ENCODE results near the gene ASPHD2. TPM values are rescaled to one million over a fixed set of nuclear protein-coding genes. Genes with fewer than 3 reads are reported as not detected.

Gene ASPHD2
- total RNA-seq, 1 experiment from 2014 or later = 7.1 TPM

DNA sequence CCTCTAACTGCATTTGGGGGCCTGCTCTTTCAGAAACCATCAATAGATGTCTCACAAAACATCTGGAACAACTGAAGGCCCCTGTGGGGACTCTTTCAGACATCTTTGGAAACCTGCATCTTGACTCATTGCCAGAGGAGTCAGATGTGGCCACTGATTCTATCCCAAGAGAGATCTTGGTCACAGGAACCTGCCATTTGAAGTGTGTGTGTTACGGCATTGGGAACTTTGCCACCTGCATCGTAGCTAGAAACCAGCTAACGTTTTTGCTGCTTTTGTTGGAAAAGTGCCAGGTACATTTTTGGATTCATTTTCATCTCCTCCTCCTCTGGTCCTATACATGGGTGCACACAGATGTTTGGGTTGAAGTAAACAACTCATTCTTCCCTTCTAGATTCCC is 58.9 kb downstream of the ASPHD2 start:
- H3K4me3 Mint-ChIP-seq = no peak overlapping the region
- no peak overlapping the region for H2BK15ac ChIP-seq (ENCODE audit: low read depth, low read length)
- H2BK12ac ChIP-seq (ENCODE audit: insufficient read length, low read depth, low read length) = no peak overlapping the region
- no peaks in the 10 kb centered on the region; a peak in 1 of 5 replicates for H3K9me3 Mint-ChIP-seq
- H3K79me1 ChIP-seq (ENCODE audit: insufficient read depth, low read depth, low read length, poor library complexity, severe bottlenecking) = peaks cover 4% of the 10 kb centered on the region
- H2AFZ ChIP-seq (ENCODE audit: low read length) = no peak overlapping the region
- no peak overlapping the region for H3K27ac ChIP-seq (ENCODE audit: insufficient read length, low read depth, low read length)
- WGBS (ENCODE audit: extremely low coverage, insufficient read length, low lambda C conversion rate) = no CpG with 5 or more reads among the region's 3 CpGs
- no peaks in the 10 kb centered on the region for H4K20me1 ChIP-seq (ENCODE audit: control insufficient read depth, insufficient read depth, insufficient read length)
- H3K56ac ChIP-seq (ENCODE audit: insufficient read length, low read depth, low read length) = no peak overlapping the region
- H4K91ac ChIP-seq (ENCODE audit: insufficient read length, low read depth, low read length) = no peak overlapping the region
- TF ChIP-seq, protein P1, sequence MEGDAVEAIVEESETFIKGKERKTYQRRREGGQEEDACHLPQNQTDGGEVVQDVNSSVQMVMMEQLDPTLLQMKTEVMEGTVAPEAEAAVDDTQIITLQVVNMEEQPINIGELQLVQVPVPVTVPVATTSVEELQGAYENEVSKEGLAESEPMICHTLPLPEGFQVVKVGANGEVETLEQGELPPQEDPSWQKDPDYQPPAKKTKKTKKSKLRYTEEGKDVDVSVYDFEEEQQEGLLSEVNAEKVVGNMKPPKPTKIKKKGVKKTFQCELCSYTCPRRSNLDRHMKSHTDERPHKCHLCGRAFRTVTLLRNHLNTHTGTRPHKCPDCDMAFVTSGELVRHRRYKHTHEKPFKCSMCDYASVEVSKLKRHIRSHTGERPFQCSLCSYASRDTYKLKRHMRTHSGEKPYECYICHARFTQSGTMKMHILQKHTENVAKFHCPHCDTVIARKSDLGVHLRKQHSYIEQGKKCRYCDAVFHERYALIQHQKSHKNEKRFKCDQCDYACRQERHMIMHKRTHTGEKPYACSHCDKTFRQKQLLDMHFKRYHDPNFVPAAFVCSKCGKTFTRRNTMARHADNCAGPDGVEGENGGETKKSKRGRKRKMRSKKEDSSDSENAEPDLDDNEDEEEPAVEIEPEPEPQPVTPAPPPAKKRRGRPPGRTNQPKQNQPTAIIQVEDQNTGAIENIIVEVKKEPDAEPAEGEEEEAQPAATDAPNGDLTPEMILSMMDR (conservative IDR thresholded peaks at IDR 0.05) = no peak
- H2AK5ac ChIP-seq (ENCODE audit: insufficient read length, low read length) = no peak overlapping the region
- H4K8ac ChIP-seq (replicated peaks; ENCODE audit: insufficient read length, low read depth, low read length) = no peak overlapping the region
- H3K4ac ChIP-seq (ENCODE audit: low read depth, low read length) = no peak overlapping the region
- no peak overlapping the region for H4K5ac ChIP-seq (ENCODE audit: insufficient read length, low read depth, low read length)
- H3K4me1 Mint-ChIP-seq = peaks cover 10 to 14% of the 10 kb centered on the region in 2 experiments
- H3K4me2 ChIP-seq (ENCODE audit: insufficient read depth, insufficient read length, low read length) = no peak overlapping the region
- H3K23ac ChIP-seq (ENCODE audit: insufficient read length, low read depth, low read length) = no peak overlapping the region
- H3K9ac ChIP-seq (ENCODE audit: extremely low read depth, insufficient read length, low read length) = no peak overlapping the region
- H3K18ac ChIP-seq (ENCODE audit: insufficient read length, low read depth, low read length) = no peak overlapping the region
- no peak overlapping the region for H3K14ac ChIP-seq (ENCODE audit: insufficient read depth, low read length)
- H3K9me3 ChIP-seq (ENCODE audit: control insufficient read depth, low read depth, low read length) = no peaks in the 10 kb centered on the region
- H2BK5ac ChIP-seq (ENCODE audit: insufficient read length, low read length) = no peak overlapping the region
- no peak overlapping the region for H2BK120ac ChIP-seq (ENCODE audit: low read depth, low read length, poor library complexity, severe bottlenecking)
- no peak overlapping the region for H3K27ac Mint-ChIP-seq
- peaks cover 20 to 55% (median 46%) of the 10 kb centered on the region in 3 experiments; a peak in 6 of 7 replicates for H3K36me3 Mint-ChIP-seq (ENCODE audit: insufficient read depth in 1 of 3, low read depth in 3 of 3)
- H3K27me3 ChIP-seq (ENCODE audit: insufficient read depth, low read length) = no peaks in the 10 kb centered on the region
- peaks cover 3% of the 10 kb centered on the region; the same call in 1 of the 2 replicates for H3K79me2 ChIP-seq (ENCODE audit: insufficient read depth, low read length)
- H3T11ph ChIP-seq (ENCODE audit: low read length) = no peak overlapping the region
- no peaks in the 10 kb centered on the region for H3K27me3 Mint-ChIP-seq (ENCODE audit: low read depth)
- H3K23me2 ChIP-seq (ENCODE audit: insufficient read length, low read depth, low read length, poor library complexity, severe bottlenecking) = no peaks in the 10 kb centered on the region
- no peak for DNase-seq
- no peak overlapping the region for H2BK20ac ChIP-seq (ENCODE audit: low read depth, low read length, poor library complexity, severe bottlenecking)
- H3K4me1 ChIP-seq (ENCODE audit: insufficient read depth, low read length) = no peaks in the 10 kb centered on the region
